Liver (tissue), 3 donors: ENCODE data around the gene TBL1XR1.

Experiments
- CTCF ChIP-seq: fragments of 150-350 bp; IDR thresholded peaks from 2 replicates; pipeline ENCODE4 v1.5.1; 2017; ENCODE audit warnings: improper control_type of control experiment, low read depth, low read length; ENCODE audit not compliant: missing input control
- MAX ChIP-seq: IDR thresholded peaks from 2 replicates; pipeline ENCODE4 v1.6.1; 2016; ENCODE audit warnings: antibody characterized with exemption
- TAF1 ChIP-seq: conservative IDR thresholded peaks from 2 replicates; pipeline ENCODE4 v1.6.1; 2016; ENCODE audit warnings: antibody characterized with exemption, mild to moderate bottlenecking
- donor health status: healthy.
- donor health status: healthy.

GRCh38 chr3:177141471-177141870 is 55.8 kb downstream of the TBL1XR1 start:
- TF ChIP-seq CTCF (no peak), MAX (no peak), TAF1 (no peak)
